Fibroblast of the aortic adventitia (primary cell): ENCODE results near the gene ARFGEF3. TPM values are rescaled to one million over a fixed set of nuclear protein-coding genes. Genes with fewer than 3 reads are reported as not detected.

Experiments used
- DNase-seq: peaks from one replicate; pipeline ENCODE4 v3.0.0-alpha.2; 2010; ENCODE audit warnings: low read depth
- H3K4me3 ChIP-seq: 2 replicates; pipeline ENCODE4 v1.5.1; 2011; ENCODE audit warnings: low read depth, mild to moderate bottlenecking, control low read depth, low read length, moderate library complexity
- CTCF ChIP-seq: IDR thresholded peaks from 2 replicates; pipeline ENCODE4 v1.5.1; 2011; ENCODE audit warnings: mild to moderate bottlenecking, low read length, control low read depth, inconsistent platforms; ENCODE audit not compliant: insufficient read depth
- total RNA-seq: library from RNA; depleted of rRNA; stranded (reverse); fragments of >200 nt; gene quantifications from 2 replicates; pipeline ENCODE4 v1.2.3, GENCODE V29; 2012; ENCODE audit warnings: low replicate concordance

ARFGEF3 gene
- total RNA-seq, 1 donor = 0.09 TPM

- TF ChIP-seq CTCF = no peak
- H3K4me3 ChIP-seq = no peak overlapping the region
- DNase-seq = no peak
Observed at GRCh38 chr6:138155443-138155842, 6.3 kb upstream of the ARFGEF3 start.

GRCh38 chr6:138157986-138158638 lies 3.6 kb upstream of the ARFGEF3 start:
- TF ChIP-seq CTCF = no peak
- H3K4me3 ChIP-seq = no peak overlapping the region
- DNase-seq = no peak

- no peak overlapping the region for H3K4me3 ChIP-seq
- TF ChIP-seq CTCF = no peak
- DNase-seq = no peak
Observed at GRCh38 chr6:138159246-138159645, 2.5 kb upstream of the ARFGEF3 start.

GRCh38 chr6:138160329-138161087 lies 1.2 kb upstream of the ARFGEF3 start:
- no peak for TF ChIP-seq CTCF
- H3K4me3 ChIP-seq = no peak overlapping the region
- no peak for DNase-seq

GRCh38 chr6:138161088-138161337 lies 726 bp upstream of the ARFGEF3 start:
- H3K4me3 ChIP-seq = no peak overlapping the region
- TF ChIP-seq CTCF = no peak
- no peak for DNase-seq

GRCh38 chr6:138162111-138162954 lies 594 bp downstream of the ARFGEF3 start:
- TF ChIP-seq CTCF = no peak
- DNase-seq = peak; percentile 2
- peak overlapping the region; percentile 60 for H3K4me3 ChIP-seq
